Neural cell (in vitro differentiated cells): ENCODE data around the gene RBBP8NL.

Experiments
- CTCF ChIP-seq: fragments of 450-650 bp; IDR thresholded peaks from 2 replicates; pipeline ENCODE4 v1.5.1; 2014; ENCODE audit warnings: antibody characterized with exemption, mild to moderate bottlenecking, moderate library complexity; ENCODE audit not compliant: poor library complexity, severe bottlenecking
- EZH2 ChIP-seq: fragments of 200-600, 300-800 bp; shearing (Covaris generic), sonication (generic); IDR thresholded peaks from 2 replicates; pipeline ENCODE4 v1.6.1; 2014; ENCODE audit warnings: antibody characterized with exemption, low read length, borderline replicate concordance, mild to moderate bottlenecking; ENCODE audit not compliant: insufficient read depth, poor library complexity, severe bottlenecking

DNA sequence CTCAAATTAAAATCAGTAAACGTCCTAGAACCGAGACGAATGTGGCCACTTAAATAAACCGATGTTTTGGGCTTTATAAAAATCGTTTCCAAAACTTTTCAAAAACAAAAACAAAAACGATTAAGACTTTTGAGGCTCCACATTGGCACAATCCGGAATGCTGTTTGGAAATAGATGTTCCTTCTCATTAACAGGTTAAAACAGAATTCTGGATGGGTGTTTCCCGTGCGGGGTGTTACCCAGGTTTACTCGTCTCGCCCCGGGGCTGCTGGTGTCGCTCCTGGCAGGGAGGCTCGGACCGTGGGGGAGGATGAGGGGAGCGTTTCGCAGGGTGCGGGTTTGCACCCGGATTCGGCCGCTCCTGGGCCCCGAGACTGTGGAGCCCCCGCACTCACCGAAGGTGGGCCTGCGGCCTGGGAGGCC is 47.3 kb upstream of the RBBP8NL start:
- TF ChIP-seq CTCF, result no peak
- no peak for TF ChIP-seq EZH2
